ENCODE measurements around the gene PTPN14.

Gene PTPN14

DNA sequence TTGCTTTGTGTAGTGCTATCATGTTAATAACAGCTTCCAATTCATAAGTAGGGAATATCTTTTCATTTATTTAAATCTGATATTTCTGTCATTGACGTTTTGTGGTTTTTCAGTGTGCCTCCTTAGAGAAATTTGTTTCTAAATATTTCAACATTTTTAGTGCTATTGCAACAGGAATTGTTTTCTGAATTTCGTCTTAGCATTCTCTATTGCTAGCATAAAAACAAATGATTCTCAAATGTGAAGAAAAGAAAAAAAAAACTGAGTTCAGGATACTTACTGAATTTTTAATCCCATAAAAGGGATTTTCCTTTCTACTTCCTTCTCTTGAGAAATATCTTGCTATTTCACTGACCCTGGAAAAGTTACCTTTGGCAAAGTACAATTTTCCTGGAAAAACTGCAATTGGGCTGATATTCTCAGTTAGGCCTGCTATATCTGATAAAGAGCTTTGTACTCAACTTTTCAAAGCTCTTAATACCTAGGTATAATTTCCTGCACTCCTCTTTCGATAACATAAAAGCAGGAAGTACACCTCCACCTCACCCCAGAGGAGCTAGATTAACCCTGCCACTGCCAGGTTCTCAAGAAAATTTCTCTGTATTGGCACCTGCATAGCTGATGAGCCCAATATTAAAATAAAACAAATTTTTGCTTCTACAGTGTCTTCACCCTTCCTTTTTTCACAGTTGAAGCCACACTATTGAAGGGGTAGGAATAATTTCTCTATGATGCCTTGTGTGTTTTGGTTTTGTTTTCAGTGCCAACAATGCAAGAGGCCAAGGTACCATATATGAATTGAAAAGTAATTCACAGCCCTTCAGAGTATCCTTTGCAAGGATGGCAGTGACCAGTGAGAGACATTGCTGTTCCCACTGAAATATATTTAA, 35.6 kb downstream of the PTPN14 start:
- Histone ChIP-seq H3K4me3 (ENCODE audit: low read depth in 1 of 2, low read length in 2 of 2) (no peak overlapping the region), H4K20me1 (ENCODE audit: insufficient read depth, low read length) (no peaks in the 10 kb centered on the region), H3K4me1 (ENCODE audit: insufficient read depth, low read length) (no peaks in the 10 kb centered on the region), H3K27me3 (ENCODE audit: insufficient read depth, low read length, poor library complexity) (no peaks in the 10 kb centered on the region), H3K9ac (ENCODE audit: low read depth, low read length) (no peak overlapping the region), H3K4me2 (ENCODE audit: insufficient read depth, low read length) (no peak overlapping the region), H2AFZ (ENCODE audit: low read depth, low read length) (no peak overlapping the region), H3K36me3 (ENCODE audit: insufficient read depth, low read length) (no peaks in the 10 kb centered on the region), H3K79me2 (ENCODE audit: insufficient read depth, low read length) (no peaks in the 10 kb centered on the region), H3K9me3 (ENCODE audit: insufficient read depth, low read length, severe bottlenecking) (peaks cover 2% of the 10 kb centered on the region), H3K27ac (ENCODE audit: low read length) (no peak overlapping the region)
- TF ChIP-seq EZH2 (IDR thresholded peaks at IDR 0.05; ENCODE audit: borderline replicate concordance, low read depth, low read length, severe bottlenecking) = no peak
- TF ChIP-seq, protein P1, sequence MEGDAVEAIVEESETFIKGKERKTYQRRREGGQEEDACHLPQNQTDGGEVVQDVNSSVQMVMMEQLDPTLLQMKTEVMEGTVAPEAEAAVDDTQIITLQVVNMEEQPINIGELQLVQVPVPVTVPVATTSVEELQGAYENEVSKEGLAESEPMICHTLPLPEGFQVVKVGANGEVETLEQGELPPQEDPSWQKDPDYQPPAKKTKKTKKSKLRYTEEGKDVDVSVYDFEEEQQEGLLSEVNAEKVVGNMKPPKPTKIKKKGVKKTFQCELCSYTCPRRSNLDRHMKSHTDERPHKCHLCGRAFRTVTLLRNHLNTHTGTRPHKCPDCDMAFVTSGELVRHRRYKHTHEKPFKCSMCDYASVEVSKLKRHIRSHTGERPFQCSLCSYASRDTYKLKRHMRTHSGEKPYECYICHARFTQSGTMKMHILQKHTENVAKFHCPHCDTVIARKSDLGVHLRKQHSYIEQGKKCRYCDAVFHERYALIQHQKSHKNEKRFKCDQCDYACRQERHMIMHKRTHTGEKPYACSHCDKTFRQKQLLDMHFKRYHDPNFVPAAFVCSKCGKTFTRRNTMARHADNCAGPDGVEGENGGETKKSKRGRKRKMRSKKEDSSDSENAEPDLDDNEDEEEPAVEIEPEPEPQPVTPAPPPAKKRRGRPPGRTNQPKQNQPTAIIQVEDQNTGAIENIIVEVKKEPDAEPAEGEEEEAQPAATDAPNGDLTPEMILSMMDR (IDR thresholded peaks at IDR 0.05; ENCODE audit: borderline replicate concordance, extremely low read depth, low read length, poor library complexity, severe bottlenecking) = no peak
- ATAC-seq (ENCODE audit: insufficient read depth, low read depth) = no peak
- DNase-seq = no peak

DNA sequence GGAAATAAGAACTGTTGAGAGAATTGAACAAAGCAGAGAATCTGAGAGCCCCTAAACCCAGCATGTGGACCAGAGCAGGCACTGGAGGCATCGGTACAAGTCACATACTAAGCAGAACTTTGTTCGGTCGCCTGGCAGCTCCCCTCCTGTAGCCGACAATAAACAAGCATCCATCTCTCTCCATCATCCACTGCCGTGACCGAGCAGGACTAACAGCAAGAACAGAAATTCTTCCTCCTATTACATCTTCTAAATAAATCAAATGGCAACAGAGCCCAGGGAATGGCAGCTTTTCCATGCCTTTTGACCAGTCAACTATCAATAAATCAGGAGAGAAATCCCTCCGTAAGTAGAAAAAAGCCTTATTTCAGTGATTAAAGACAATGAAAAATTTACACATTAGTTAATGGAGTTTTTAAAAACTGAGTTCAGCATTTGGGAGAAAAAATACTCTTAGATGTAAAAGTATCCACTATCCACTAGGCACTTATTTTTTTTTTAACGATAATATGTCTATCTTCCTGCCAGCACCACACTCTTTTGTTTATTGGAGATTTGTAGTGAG, 36.5 kb downstream of the PTPN14 start:
- Histone ChIP-seq H3K27ac (ENCODE audit: low read length) (no peak overlapping the region), H3K79me2 (ENCODE audit: insufficient read depth, low read length) (no peaks in the 10 kb centered on the region), H3K9ac (ENCODE audit: low read depth, low read length) (no peak overlapping the region), H3K4me1 (ENCODE audit: insufficient read depth, low read length) (no peaks in the 10 kb centered on the region), H3K4me2 (ENCODE audit: insufficient read depth, low read length) (no peak overlapping the region), H3K27me3 (ENCODE audit: insufficient read depth, low read length, poor library complexity) (no peaks in the 10 kb centered on the region), H4K20me1 (ENCODE audit: insufficient read depth, low read length) (no peaks in the 10 kb centered on the region), H3K36me3 (ENCODE audit: insufficient read depth, low read length) (no peaks in the 10 kb centered on the region), H3K4me3 (ENCODE audit: low read depth in 1 of 2, low read length in 2 of 2) (no peak overlapping the region), H3K9me3 (ENCODE audit: insufficient read depth, low read length, severe bottlenecking) (peaks cover 5% of the 10 kb centered on the region), H2AFZ (ENCODE audit: low read depth, low read length) (no peak overlapping the region)
- DNase-seq (no peak), ATAC-seq (ENCODE audit: insufficient read depth, low read depth) (no peak)
- TF ChIP-seq, protein P1 (IDR thresholded peaks at IDR 0.05; ENCODE audit: borderline replicate concordance, extremely low read depth, low read length, poor library complexity, severe bottlenecking) = no peak
- TF ChIP-seq EZH2 (IDR thresholded peaks at IDR 0.05; ENCODE audit: borderline replicate concordance, low read depth, low read length, severe bottlenecking) = no peak

DNA sequence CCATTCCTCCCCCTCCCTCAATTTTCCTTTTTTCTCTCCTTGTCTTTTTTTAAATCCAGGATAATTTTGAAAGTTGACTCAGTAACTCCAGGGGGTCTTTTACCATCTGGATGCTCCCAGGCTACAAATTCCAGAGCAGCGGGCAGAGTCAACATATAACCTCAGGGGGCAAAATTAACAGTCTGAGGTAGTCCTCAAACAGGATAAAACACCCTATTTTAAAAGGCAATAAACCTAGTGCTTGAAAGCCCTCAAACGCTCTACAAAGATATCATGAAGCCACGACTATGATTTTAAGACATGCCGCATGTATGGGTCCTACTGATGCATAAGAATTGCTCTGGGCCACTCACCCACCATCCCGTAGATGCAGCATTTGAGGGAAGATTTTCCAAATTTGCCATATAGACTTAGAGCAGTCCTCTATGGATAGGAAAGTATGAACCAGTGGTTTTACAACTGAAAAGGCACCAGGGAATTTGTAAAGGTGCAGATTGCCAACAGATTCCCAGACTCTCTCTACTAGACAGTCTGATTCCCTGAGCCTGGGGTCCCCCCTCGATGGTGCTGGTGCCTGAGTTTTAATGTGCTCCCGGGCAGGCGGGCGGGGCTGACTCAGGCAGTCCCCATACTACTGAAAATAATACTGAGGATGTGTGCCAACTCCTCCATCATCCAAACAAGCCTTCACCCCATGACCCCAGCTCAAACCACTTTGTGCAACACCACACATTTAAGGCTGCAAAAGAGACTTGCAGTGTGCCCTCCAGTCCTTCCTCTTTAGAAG, 37.2 kb downstream of the PTPN14 start:
- Histone ChIP-seq H2AFZ (ENCODE audit: low read depth, low read length) (no peak overlapping the region), H3K79me2 (ENCODE audit: insufficient read depth, low read length) (no peaks in the 10 kb centered on the region), H4K20me1 (ENCODE audit: insufficient read depth, low read length) (no peaks in the 10 kb centered on the region), H3K36me3 (ENCODE audit: insufficient read depth, low read length) (no peaks in the 10 kb centered on the region), H3K27me3 (ENCODE audit: insufficient read depth, low read length, poor library complexity) (no peaks in the 10 kb centered on the region), H3K4me3 (ENCODE audit: low read depth in 1 of 2, low read length in 2 of 2) (no peak overlapping the region), H3K27ac (ENCODE audit: low read length) (no peak overlapping the region), H3K4me1 (ENCODE audit: insufficient read depth, low read length) (no peaks in the 10 kb centered on the region), H3K9me3 (ENCODE audit: insufficient read depth, low read length, severe bottlenecking) (peaks cover 5% of the 10 kb centered on the region), H3K9ac (ENCODE audit: low read depth, low read length) (no peak overlapping the region), H3K4me2 (ENCODE audit: insufficient read depth, low read length) (no peak overlapping the region)
- DNase-seq (no peak), ATAC-seq (ENCODE audit: insufficient read depth, low read depth) (no peak)
- TF ChIP-seq, protein P1 (IDR thresholded peaks at IDR 0.05; ENCODE audit: borderline replicate concordance, extremely low read depth, low read length, poor library complexity, severe bottlenecking) = no peak
- TF ChIP-seq EZH2 (IDR thresholded peaks at IDR 0.05; ENCODE audit: borderline replicate concordance, low read depth, low read length, severe bottlenecking) = no peak
